Fibroblast of lung (primary cell): ENCODE data around the gene NUMBL. TPM values are rescaled to one million over a fixed set of nuclear protein-coding genes. Genes with fewer than 3 reads are reported as not detected.

Source experiments
- DNase-seq, 2 donors: peaks; one replicate each; pipeline versions ENCODE4 v3.0.0 to v3.0.0-alpha.2; 2010; ENCODE audit warnings: low read depth in 2 of 2
- H2AFZ ChIP-seq: 2 replicates; pipeline ENCODE4 v1.5.1; 2012; ENCODE audit warnings: low read length, control low read depth, inconsistent platforms
- H3K27ac ChIP-seq: 2 replicates; pipeline ENCODE4 v1.5.1; 2011; ENCODE audit warnings: low read length, control low read depth; ENCODE audit not compliant: insufficient read depth
- H3K27me3 ChIP-seq: 2 replicates; pipeline ENCODE4 v1.5.1; 2011; ENCODE audit warnings: mild to moderate bottlenecking, low read length; ENCODE audit not compliant: control insufficient read depth, insufficient read depth
- H3K36me3 ChIP-seq: 2 replicates; pipeline ENCODE4 v1.5.1; 2011; ENCODE audit warnings: low read length; ENCODE audit not compliant: control insufficient read depth, insufficient read depth
- H3K4me1 ChIP-seq: 2 replicates; pipeline ENCODE4 v1.5.1; 2011; ENCODE audit warnings: low read length; ENCODE audit not compliant: control insufficient read depth, insufficient read depth; ENCODE audit errors: extremely low read depth
- H3K4me2 ChIP-seq: 2 replicates; pipeline ENCODE4 v1.5.1; 2011; ENCODE audit warnings: low read length, control low read depth; ENCODE audit not compliant: insufficient read depth; ENCODE audit errors: extremely low read depth
- H3K4me3 ChIP-seq, 4 experiments: fragments of 200-600 bp in 1 of 4; sonication (generic) in 1 of 4; replicated peaks in 1 of 4; 2 replicates each; pipeline ENCODE4 v1.5.1; 2011 to 2016; ENCODE audit warnings: low read length in 4 of 4, low read depth in 3 of 4, mild to moderate bottlenecking in 3 of 4, control low read depth in 2 of 4, inconsistent platforms in 1 of 4, mixed read lengths in 1 of 4; ENCODE audit not compliant: insufficient read depth in 1 of 4; ENCODE audit errors: control extremely low read depth in 1 of 4
- H3K79me2 ChIP-seq: 2 replicates; pipeline ENCODE4 v1.5.1; 2012; ENCODE audit warnings: mild to moderate bottlenecking, low read length, inconsistent platforms; ENCODE audit not compliant: control insufficient read depth, insufficient read depth
- H3K9ac ChIP-seq: 2 replicates; pipeline ENCODE4 v1.5.1; 2011; ENCODE audit warnings: mild to moderate bottlenecking, low read length, control low read depth; ENCODE audit not compliant: insufficient read depth
- H3K9me3 ChIP-seq: 2 replicates; pipeline ENCODE4 v1.5.1; 2012; ENCODE audit warnings: low read depth, low read length; ENCODE audit not compliant: control insufficient read depth, insufficient read depth
- H4K20me1 ChIP-seq: 2 replicates; pipeline ENCODE4 v1.5.1; 2011; ENCODE audit warnings: low read length; ENCODE audit not compliant: control insufficient read depth, insufficient read depth; ENCODE audit errors: extremely low read depth
- CTCF ChIP-seq, 2 donors: IDR thresholded peaks in 1 of 2; conservative IDR thresholded peaks in 1 of 2; 1 replicate in 1 of 2; 2 replicates in 1 of 2; pipeline ENCODE4 v1.5.1; 2011 to 2012; ENCODE audit warnings: low read length in 2 of 2, control low read depth in 1 of 2, inconsistent platforms in 1 of 2, low read depth in 1 of 2, mild to moderate bottlenecking in 1 of 2
- EZH2 ChIP-seq: IDR thresholded peaks from 2 replicates; pipeline ENCODE4 v1.5.1; 2012; ENCODE audit warnings: low read length, control low read depth, mild to moderate bottlenecking; ENCODE audit errors: missing control alignments
- polyA plus RNA-seq, 2 donors: library from polyadenylated mRNA; depleted of rRNA in 1 of 2; stranded (reverse) in 1 of 2; unstranded in 1 of 2; fragments of >200 nt; gene quantifications; 2 replicates each; pipeline ENCODE4 v1.2.1, GENCODE V29; 2011 to 2012; ENCODE audit warnings: missing spikeins in 1 of 2
- total RNA-seq: library from RNA; depleted of rRNA; stranded (reverse); fragments of >200 nt; gene quantifications from 2 replicates; pipeline ENCODE4 v1.2.1, GENCODE V29; 2014

NUMBL gene
- total and polyA plus RNA-seq, 2 donors (not counting 1 experiment from before 2014, with no cell fraction given), result 28.2 to 33.4 TPM

- DNase-seq, result no peak
- Histone ChIP-seq H4K20me1 (no peaks in the 10 kb centered on the region), H3K79me2 (peaks cover 40% of the 10 kb centered on the region), H3K9ac (no peak overlapping the region), H3K4me2 (no peak overlapping the region), H3K4me1 (peaks cover 8% of the 10 kb centered on the region), H3K27me3 (no peaks in the 10 kb centered on the region), H3K27ac (no peak overlapping the region), H3K9me3 (no peaks in the 10 kb centered on the region), H3K36me3 (peaks cover 9% of the 10 kb centered on the region), H2AFZ (no peak overlapping the region), H3K4me3 (no peak overlapping the region)
- no peak for TF ChIP-seq CTCF (conservative IDR thresholded peaks at IDR 0.05 in 1 of 2, IDR thresholded peaks at IDR 0.05 in 1 of 2; ENCODE audit: low read depth in 1 of 2, low read length in 2 of 2)
- TF ChIP-seq EZH2, result no peak
Observed at GRCh38 chr19:40723661-40724254, 33.3 kb upstream of the NUMBL start.

- Histone ChIP-seq H3K79me2 (peaks cover 56% of the 10 kb centered on the region), H3K4me1 (peaks cover 8% of the 10 kb centered on the region), H3K9me3 (no peaks in the 10 kb centered on the region), H2AFZ (no peak overlapping the region), H3K27ac (no peak overlapping the region), H3K36me3 (peaks cover 6% of the 10 kb centered on the region), H3K9ac (no peak overlapping the region), H3K4me3 (peak overlapping the region in 1 of 4 experiments; percentile 33), H4K20me1 (no peaks in the 10 kb centered on the region), H3K27me3 (no peaks in the 10 kb centered on the region), H3K4me2 (no peak overlapping the region)
- peak in 1 of 2 donors; percentile 34 for DNase-seq
- no peak for TF ChIP-seq EZH2
- no peak for TF ChIP-seq CTCF (conservative IDR thresholded peaks at IDR 0.05 in 1 of 2, IDR thresholded peaks at IDR 0.05 in 1 of 2; ENCODE audit: low read depth in 1 of 2, low read length in 2 of 2)
Observed at GRCh38 chr19:40721936-40722661, 31.6 kb upstream of the NUMBL start.

DNA sequence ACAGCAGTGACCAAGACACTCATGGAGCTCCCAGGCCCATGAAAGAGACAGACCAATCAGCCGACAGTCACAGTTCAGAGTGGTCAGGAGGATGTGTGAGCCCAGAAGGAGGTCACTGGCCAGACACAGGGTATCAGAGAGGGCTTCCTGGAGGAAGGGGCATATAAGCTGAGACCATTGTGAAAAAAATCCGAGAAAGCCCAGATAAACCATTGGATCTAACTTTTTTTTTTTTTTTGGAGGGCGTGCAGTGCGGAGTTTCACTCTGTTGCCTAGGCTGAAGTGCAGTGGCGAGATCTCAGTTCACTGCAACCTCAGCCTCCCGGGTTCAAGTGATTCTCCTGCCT lies 30.7 kb upstream of the NUMBL start:
- Histone ChIP-seq H3K79me2 (peaks cover 56% of the 10 kb centered on the region), H3K4me3 (peak overlapping the region in 3 of 4 experiments; percentile 26 to 94 (median 85)), H3K27ac (peak overlapping the region; percentile 43), H3K4me2 (peak overlapping the region; percentile 49), H4K20me1 (no peaks in the 10 kb centered on the region), H3K9ac (no peak overlapping the region), H2AFZ (no peak overlapping the region), H3K27me3 (no peaks in the 10 kb centered on the region), H3K36me3 (peaks cover under 1% of the 10 kb centered on the region), H3K4me1 (peaks cover 8% of the 10 kb centered on the region), H3K9me3 (no peaks in the 10 kb centered on the region)
- TF ChIP-seq EZH2, result no peak
- no peak for TF ChIP-seq CTCF (conservative IDR thresholded peaks at IDR 0.05 in 1 of 2, IDR thresholded peaks at IDR 0.05 in 1 of 2; ENCODE audit: low read depth in 1 of 2, low read length in 2 of 2)
- DNase-seq, result no peak
